Fibroblast of villous mesenchyme (primary cell): ENCODE results near the gene LIN9. TPM values are rescaled to one million over a fixed set of nuclear protein-coding genes. Genes with fewer than 3 reads are reported as not detected.
A peak's percentile ranks its signal among the peaks of the same experiment; 100 is the strongest.

Experiments used
- DNase-seq: peaks from one replicate; pipeline ENCODE4 v3.0.0-alpha.2; 2010; ENCODE audit warnings: low read depth
- H3K4me3 ChIP-seq: 2 replicates; pipeline ENCODE4 v1.5.1; 2011; ENCODE audit warnings: low read depth, mild to moderate bottlenecking, low read length
- CTCF ChIP-seq: IDR thresholded peaks from 2 replicates; pipeline ENCODE4 v1.5.1; 2012; ENCODE audit warnings: low read depth, mild to moderate bottlenecking, low read length; ENCODE audit not compliant: insufficient read depth
- total RNA-seq: library from RNA; depleted of rRNA; stranded (reverse); fragments of >200 nt; gene quantifications from 2 replicates; pipeline ENCODE4 v1.2.3, GENCODE V29; 2012

Gene LIN9
- total RNA-seq, 1 donor = 5.6 TPM

GRCh38 chr1:226335661-226336060 lies 26.7 kb upstream of the LIN9 start:
- no peak overlapping the region for H3K4me3 ChIP-seq
- DNase-seq = no peak
- no peak for TF ChIP-seq CTCF

GRCh38 chr1:226332947-226333346 lies 24.0 kb upstream of the LIN9 start:
- TF ChIP-seq CTCF = no peak
- peak overlapping the region; percentile 37 for H3K4me3 ChIP-seq
- peak; percentile 72 for DNase-seq

GRCh38 chr1:226329237-226329636 lies 20.3 kb upstream of the LIN9 start:
- TF ChIP-seq CTCF = no peak
- no peak for DNase-seq
- no peak overlapping the region for H3K4me3 ChIP-seq

- no peak for TF ChIP-seq CTCF
- no peak overlapping the region for H3K4me3 ChIP-seq
- no peak for DNase-seq
Measured at GRCh38 chr1:226327761-226328162, 18.8 kb upstream of the LIN9 start.

GRCh38 chr1:226325178-226325577 lies 16.2 kb upstream of the LIN9 start:
- no peak for DNase-seq
- H3K4me3 ChIP-seq = no peak overlapping the region
- TF ChIP-seq CTCF = no peak

GRCh38 chr1:226324479-226324878 lies 15.5 kb upstream of the LIN9 start:
- no peak overlapping the region for H3K4me3 ChIP-seq
- no peak for DNase-seq
- no peak for TF ChIP-seq CTCF

GRCh38 chr1:226322986-226323385 lies 14.0 kb upstream of the LIN9 start:
- DNase-seq = no peak
- TF ChIP-seq CTCF = no peak
- H3K4me3 ChIP-seq = no peak overlapping the region
